ENCODE results near the gene FUT4.
"Not testable (repeated sequence)": the region's sequence is repeated elsewhere in the genome, so short reads cannot be mapped to it uniquely, and the experiment has no call there.

Gene FUT4

GRCh38 chr11:94533696-94534630 is 9.8 kb upstream of the FUT4 start:
- no peak for DNase-seq

GRCh38 chr11:94536386-94536785 is 7.3 kb upstream of the FUT4 start:
- DNase-seq = no peak

GRCh38 chr11:94537031-94537600 is 6.6 kb upstream of the FUT4 start:
- DNase-seq = no peak

GRCh38 chr11:94539420-94539819 is 4.3 kb upstream of the FUT4 start:
- no peak for DNase-seq

GRCh38 chr11:94544646-94545263 is 1.0 kb downstream of the FUT4 start:
- DNase-seq = no peak

GRCh38 chr11:94545264-94546161 is 1.8 kb downstream of the FUT4 start:
- DNase-seq = no peak

GRCh38 chr11:94546162-94546470 is 2.4 kb downstream of the FUT4 start:
- DNase-seq = no peak

GRCh38 chr11:94546886-94547285 is 3.2 kb downstream of the FUT4 start:
- no peak for DNase-seq

GRCh38 chr11:94549146-94549545 is 5.4 kb downstream of the FUT4 start:
- DNase-seq = no peak

- DNase-seq = no peak
Measured at GRCh38 chr11:94550513-94550912, 6.8 kb downstream of the FUT4 start.

GRCh38 chr11:94553938-94554337 is 10.2 kb downstream of the FUT4 start:
- no peak for DNase-seq

GRCh38 chr11:94555752-94556329 is 12.1 kb downstream of the FUT4 start:
- DNase-seq = not testable (repeated sequence)

GRCh38 chr11:94557421-94557820 is 13.7 kb downstream of the FUT4 start:
- DNase-seq = no peak

GRCh38 chr11:94557992-94558391 is 14.3 kb downstream of the FUT4 start:
- DNase-seq = no peak

GRCh38 chr11:94558468-94558867 is 14.7 kb downstream of the FUT4 start:
- DNase-seq = no peak

- DNase-seq = no peak
Measured at GRCh38 chr11:94558932-94559331, 15.2 kb downstream of the FUT4 start.

GRCh38 chr11:94559361-94559760 is 15.6 kb downstream of the FUT4 start:
- DNase-seq = no peak

GRCh38 chr11:94560834-94561233 is 17.1 kb downstream of the FUT4 start:
- no peak for DNase-seq

GRCh38 chr11:94563176-94563847 is 19.6 kb downstream of the FUT4 start:
- no peak for DNase-seq

- DNase-seq = no peak
Measured at GRCh38 chr11:94563848-94564467, 20.2 kb downstream of the FUT4 start.

GRCh38 chr11:94567181-94567670 is 23.5 kb downstream of the FUT4 start, which contains the start of gene PIWIL4:
TSS of gene PIWIL4 (plus strand) at chr11:94567368. CDS start at chr11:94567519, 151 bp downstream.
- DNase-seq = no peak

Measured in activated CD4-positive, alpha-beta T cell treated with anti-CD3 and anti-CD28 coated beads, Interleukin-2, amount 50 U/mL, for 1 hour (primary cell).